GM21717 (cell line): Measurements from ENCODE around the gene NPBWR2.
"Not testable (repeated sequence)": the region's sequence is repeated elsewhere in the genome, so short reads cannot be mapped to it uniquely, and the experiment has no call there.

ENCODE experiments used
- ATAC-seq: cut with Tn5 transposase; IDR thresholded peaks from one replicate; pipeline ENCODE4 v1.9.1; 2021; ENCODE audit warnings: mild to moderate bottlenecking, moderate library complexity; ENCODE audit not compliant: unreplicated experiment

The NPBWR2 gene

DNA sequence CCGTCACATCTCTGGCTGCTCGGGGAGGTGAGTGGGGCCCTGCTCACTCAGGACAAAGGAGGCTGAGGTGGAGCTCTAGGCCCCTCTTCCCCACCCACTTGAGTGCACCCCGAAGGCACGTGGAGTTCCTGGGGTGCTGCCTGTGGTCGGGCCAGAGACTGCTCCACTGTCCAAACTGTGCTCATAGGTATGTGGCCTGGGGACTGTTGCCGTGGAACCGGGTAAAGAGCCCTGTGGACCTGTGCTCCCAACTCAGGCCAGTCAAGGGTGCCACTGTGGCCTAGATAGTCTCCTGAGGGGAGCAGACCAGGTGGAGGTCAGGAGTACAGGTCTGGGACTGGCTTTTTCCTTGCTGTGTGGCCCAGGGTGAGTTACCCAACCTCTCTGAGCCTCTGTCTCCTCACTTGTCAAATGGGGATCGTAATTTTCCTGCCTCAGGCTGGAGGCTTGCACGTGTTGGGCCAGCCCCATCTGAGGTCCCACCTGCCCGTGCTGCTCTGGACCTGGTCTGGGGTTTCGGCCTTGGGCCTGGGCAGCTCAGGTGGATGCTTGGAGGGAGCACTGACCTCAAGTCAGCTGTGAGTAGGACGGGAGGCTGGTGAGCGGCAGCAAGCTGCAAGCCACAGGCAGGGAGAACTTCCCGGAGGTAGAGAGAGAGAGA, 12.4 kb upstream of the NPBWR2 start:
- no peak for ATAC-seq

DNA sequence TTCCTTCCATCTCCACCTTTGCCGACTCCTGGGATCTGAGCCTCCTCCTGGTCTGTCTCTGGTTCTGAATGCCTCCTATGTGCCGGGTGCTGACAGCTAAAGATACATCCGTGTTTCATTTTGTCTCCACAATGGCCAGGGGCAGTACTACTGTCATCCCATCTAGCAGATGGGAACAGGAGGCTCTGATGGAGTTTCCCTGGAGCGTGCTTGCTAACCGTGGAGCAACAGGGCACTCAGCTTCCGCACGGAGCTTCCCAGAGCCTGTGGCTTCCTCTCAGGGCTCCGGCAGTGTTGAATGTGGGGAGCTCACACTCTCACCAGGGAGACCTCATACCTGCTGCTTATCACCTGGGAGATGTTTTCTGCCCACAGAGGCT, 11.9 kb upstream of the NPBWR2 start:
- ATAC-seq = no peak

DNA sequence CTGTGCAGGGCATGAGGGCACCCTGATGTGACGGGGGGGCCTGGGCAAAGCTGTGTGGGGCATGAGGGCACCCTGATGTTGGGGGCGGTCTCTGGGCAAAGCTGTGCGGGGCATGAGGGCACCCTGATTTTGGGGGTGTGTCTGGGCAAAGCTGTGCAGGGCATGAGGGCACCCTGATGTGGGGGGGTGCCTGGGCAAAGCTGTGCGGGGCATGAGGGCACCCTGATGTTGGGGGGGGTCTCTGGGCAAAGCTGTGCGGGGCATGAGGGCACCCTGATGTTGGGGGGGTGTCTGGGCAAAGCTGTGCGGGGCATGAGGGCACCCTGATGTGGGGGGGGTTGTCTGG, 10.0 kb upstream of the NPBWR2 start:
- not testable (repeated sequence) for ATAC-seq

DNA sequence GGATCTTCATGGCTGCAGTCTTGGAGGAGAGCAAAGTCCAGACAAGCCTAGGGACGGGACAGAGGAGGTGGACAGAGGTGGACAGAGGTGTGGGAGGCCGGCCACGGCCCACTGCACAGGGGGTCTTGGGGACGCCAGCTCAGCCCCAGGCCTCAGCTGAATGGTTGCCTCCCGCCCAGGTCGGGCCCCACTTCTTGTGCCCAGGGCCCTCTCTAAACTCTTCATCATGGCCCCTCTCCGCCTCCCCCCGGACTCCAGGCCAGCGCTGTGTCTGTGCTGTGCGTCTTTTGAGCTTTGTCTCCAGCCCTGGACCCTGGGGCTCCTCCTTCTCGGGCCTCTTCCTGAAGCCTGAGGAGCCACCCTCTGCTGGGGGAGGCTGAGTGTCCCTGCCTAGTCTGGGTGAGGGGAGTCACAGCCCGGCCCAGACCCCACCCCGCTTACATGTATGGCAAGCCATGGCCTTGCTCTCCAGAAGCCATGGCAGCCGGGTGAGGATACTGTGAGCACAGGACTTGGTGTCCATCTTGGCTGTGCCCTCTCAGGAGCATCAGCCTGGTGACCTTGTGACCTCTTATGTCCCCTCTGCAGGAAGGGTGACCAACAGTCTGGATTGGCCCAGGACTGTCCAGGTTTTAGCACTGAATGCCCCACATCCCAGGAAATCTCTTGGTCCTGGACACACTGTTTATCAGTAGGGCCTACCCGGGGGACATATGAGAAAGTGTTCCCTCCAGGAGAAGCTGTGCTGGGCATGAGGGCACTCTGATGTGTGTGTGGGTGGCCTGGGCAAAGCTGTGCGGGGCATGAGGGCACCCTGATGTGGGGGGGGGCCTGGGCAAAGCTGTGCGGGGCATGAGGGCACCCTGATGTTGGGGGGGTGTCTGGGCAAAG, 9.4 kb upstream of the NPBWR2 start:
- ATAC-seq = no peak

DNA sequence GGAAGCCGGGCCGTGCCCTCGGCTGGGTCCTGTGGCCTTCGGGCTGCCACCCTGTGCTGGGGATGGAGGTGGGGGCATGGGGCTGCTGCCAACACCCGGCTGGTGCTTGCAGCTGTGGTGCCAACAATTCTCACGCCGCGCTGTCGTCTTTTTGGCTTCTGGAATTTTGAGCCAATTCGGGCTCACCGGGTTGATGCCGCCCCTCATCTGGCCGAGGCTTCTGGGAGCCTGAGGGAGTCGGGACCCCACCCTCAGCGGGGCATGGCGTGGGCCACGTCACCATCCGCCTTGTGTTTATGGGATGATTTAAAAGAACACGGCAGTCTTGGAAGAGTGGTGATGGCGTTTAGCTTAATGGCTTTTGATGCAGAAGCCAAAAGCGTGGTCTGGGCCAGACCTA, 8.7 kb upstream of the NPBWR2 start:
- ATAC-seq = no peak

DNA sequence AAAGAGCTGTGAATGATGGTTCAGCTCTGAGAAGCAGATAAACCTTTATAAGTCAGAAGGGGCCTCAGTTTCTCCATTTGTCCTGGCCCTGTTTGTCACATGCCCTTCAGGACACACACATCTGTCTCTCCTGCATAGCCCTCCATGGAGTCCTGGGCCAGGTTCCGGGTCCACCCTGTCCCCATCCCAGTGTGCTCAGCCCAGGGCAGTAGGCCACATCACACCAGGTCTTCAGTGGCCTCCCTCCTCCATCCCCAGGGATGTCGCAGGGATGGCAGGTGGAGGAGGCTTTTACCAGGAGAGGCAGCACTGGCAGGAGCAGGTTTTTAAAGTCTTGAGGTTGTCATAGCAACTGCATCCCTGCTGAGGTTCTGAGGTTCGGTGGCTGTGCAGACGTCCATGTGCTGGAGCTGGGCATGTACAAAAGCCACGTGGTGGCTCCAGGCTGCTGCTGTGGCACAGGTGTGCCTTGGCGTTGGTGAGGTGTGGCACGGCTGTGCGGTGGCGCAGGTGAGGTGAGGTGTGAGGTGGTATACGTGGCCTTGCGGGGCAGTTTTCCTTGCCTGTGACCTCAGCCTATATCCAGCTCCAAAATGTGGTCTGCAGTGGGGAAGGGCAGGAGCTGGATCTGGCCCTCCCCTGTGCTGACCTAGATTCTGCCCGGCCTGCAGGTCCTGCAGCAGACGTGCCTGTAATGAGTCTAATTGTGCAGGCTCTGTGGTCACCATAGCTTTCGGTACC, 8.0 kb upstream of the NPBWR2 start:
- ATAC-seq = no peak

DNA sequence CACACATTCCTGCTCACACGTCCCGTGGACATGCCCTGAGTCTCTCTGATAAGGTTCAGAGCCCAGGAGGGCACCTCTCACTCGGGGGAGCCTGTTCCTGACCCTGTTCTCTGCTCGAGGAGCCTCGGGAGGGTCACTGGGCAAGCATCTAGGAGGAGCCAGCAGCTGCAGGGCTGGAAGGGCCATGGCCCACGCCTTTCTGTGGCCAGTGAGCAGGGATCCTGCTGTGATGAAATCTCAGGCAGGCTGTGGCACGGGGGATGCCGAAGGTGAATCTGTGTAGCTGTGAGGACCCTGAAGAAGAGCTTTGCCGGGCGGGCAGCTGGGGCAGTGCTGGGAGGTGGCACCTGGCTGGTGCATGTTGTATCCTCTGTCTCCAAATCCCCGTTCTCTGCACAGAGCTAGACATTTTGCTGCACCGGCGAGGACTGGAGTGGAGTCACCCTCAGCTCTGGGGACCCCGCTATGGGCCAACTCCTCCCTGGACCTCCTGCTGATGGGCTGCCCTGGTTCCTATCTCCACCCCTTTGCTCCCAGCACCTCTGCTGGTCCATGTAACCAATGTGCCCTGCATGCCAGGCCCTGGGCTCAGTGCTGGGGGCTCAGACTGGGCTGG, 7.1 kb upstream of the NPBWR2 start:
- no peak for ATAC-seq

DNA sequence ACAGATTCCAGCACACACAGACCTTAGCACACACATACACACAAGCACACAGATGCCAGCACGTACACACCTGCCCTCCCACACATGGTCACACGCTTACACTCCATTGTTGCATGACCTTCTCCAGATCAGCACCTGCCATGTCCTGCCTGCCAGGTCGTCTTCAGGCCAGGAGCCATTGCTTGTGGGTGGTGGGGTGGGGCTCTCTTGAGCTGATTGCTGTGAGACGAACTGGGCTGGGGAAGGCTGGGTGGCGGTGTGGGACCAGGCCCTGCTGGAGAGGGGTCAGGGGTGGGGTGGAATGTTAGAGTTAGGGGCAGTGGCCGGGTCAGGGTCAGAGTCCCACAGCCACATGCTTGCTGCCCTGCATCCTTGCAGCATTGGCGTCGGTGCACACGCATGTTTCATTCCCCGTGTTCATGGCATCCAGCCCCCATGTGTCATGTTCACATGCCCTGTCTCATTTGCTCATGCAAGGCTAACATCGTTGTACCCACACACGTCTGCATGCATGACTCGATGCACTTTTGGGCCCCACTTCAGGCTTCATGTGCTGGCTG, 6.5 kb upstream of the NPBWR2 start:
- no peak for ATAC-seq

DNA sequence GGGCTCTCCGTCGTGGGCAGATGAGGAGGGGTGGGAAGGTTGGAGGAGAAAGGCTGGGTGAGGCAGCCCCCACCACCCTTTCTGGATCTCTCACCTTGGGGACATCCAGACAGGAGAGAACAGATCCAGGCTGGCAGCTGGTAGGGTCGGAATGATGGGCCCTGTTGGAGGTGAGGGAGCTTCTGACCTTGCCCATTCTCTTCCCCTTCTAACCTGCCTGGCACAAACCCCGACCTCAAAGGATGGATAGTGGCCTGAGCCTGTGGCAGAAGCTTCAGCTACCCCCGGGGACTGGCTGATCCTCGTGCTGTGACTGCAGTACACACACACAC, 6.0 kb upstream of the NPBWR2 start:
- no peak for ATAC-seq

DNA sequence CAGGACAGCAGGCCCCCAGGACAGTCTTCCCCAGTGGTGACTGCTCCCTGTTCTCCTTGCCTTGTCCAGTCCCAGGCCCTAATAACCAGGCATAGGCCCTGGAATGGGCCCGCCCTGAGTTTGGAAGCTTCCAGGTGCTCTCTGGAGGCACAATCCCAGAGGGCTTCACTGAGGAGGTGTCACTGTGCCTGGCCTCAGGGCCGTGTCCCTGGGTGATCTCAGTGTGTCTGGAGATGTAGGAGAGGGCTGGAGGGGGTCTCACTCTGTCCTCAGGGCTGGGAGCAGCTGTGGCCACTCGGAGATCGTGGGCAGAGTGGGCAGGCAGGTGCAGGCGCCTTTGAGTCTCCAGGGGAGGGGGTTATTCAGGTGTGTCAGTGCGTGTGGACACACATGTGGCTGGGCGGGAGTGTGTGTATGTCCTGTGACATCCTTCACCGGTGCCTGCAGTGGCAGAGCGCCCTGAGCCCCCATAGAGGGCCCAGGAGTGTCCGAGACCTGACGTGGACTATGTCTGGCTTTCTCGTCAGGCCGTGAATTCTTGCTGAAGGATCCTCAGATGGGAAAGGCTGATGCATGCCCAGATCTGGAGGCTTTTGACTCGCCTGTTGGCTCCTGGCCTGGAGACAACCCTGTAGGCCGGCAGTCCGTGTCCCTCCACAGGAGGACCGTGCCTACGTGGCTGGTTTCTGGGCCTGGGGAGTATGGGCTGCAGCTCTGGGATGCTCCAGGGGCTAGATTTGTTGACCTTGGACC, 5.5 kb upstream of the NPBWR2 start:
- no peak for ATAC-seq

DNA sequence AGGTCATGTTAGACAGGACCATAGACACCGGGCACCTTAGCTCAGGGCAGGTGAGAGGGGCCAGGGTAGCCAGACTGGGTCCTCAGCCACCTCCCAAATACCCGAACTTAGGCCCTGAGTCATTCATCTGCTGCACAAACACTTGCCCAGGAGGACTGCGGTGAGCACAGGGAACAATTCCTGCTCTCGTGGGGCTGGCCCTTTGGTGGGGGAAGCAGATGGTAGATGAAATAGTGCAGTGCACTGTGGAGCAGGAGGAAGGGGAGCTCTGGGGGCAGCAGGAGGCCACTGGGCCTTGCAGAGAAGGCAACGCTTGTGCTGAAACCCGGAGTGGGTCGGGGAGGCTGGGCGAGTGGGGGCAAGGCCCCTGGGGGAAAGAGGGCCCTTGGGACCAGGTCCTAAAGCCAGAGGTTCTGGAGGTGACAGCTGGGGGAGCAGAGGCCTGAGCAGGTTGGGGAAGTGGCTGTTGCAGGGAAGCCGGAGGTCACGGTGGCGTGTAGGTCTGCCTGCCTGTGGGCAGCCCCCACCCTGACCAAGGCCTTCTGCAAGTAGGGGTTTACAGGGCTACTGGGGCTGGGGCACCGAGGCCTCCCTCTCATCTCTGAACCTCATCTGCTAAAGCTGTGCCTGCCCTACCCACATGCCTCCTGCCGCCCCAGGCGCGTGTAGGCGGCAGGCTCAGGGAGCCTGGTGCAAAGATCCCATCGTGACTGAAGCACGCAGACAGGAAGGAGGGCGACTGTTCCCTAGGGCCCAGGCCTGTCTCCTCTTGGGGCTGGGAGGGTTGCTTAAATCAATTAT, 4.7 kb upstream of the NPBWR2 start:
- ATAC-seq = no peak

DNA sequence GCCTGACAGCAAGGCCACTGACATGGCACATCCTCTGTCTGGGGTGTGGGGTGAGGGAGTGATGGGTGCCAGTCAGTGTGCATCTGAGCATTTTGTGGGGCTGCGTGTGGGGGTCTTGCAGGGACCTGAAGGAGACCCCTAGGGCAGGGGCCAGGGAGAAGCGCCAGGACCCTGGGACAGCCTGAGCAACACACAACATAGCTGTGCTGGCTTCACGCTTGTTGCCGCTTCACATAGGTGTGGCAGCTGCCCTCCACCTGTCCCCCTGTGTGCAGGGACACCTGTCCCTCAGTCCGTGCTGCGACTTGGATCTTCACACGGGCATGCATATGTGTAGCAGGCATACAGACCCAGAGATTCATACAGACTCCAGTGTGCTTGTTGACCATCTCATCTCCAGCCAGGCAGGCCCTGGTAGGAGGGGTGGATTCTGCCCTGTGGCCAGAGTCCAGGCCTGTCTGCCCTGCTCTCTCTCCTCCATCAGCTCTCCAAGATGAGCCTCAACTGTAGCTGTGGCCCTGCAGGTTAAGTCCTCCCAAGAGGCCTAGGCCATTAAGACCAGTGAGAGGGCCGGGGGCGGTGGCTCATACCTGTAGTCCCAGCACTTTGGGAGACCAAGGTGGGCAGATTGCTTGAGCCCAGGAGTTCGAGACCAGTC, 3.2 kb upstream of the NPBWR2 start:
- no peak for ATAC-seq

DNA sequence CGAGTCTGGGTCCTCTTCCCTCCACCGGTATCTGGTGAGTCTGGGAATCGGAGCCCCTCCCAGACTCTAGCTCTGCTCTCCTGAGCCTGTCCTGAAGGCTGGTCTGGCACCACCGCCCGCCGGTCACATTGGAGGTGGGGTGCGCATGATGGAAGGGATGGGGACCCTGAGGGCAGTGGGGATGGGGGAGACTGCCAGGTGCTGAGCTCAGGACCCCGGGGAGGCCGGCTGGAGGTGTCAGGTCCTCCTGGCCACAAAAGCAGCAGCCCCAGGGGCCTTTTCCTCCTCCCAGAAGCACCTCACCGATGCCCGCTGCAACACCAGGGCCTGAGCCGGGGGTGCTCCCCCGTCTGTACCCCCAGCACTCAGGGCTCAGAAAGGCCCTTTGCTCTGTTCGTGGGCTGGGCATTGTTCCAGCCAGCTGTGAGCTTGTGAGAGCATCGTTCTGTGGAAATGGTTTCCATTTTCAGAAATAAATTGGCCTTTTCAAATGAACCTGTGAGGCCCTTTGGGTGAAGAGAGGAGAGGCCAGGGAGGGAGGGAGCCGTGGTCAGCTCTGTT, 2.5 kb upstream of the NPBWR2 start:
- no peak for ATAC-seq

DNA sequence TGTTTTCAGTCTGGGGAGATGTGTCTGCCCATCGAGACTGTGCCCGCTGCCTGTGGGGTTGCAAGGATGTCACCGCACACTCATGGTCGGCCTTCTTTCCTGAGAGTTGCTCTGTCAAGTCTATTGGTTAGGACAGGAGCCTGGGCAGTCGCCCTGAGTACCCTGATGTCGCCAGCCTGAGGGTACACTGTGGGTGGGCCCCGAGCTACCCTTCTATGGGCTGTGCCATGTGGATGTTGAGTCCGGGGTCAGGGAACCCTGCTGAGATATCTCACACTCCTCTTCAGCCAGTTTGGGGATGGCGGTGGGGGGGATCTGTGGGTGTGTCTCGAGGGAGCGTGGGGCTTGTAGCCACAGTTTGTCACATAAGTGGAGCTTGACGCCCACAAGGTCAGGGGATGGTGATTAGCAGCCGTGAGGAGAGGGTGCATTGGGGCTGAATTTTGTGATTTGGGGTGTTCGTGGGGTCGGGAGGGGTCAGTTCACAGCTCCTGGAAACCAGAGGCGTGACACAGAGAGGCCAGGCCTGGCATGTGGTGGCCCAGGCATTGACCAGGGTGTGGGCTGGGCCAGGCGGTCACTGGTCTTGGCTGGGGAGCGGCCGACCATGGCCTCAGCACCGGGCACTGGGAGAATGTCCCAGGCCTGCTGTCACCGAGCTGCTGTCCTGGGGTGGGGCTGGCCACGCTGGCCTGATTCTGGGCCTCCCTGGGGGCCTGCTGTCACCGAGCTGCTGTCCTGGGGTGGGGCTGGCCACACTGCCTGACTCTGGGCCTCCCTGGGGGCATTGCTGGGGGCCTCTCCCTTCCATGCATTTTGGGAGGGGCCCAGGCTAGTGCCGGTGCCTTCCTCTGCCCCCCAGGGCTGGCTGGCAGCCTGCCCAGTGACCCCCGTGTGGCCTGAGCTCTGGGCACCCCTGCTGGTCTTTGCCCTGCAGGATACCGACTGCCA, 1.6 kb upstream of the NPBWR2 start:
- no peak for ATAC-seq

DNA sequence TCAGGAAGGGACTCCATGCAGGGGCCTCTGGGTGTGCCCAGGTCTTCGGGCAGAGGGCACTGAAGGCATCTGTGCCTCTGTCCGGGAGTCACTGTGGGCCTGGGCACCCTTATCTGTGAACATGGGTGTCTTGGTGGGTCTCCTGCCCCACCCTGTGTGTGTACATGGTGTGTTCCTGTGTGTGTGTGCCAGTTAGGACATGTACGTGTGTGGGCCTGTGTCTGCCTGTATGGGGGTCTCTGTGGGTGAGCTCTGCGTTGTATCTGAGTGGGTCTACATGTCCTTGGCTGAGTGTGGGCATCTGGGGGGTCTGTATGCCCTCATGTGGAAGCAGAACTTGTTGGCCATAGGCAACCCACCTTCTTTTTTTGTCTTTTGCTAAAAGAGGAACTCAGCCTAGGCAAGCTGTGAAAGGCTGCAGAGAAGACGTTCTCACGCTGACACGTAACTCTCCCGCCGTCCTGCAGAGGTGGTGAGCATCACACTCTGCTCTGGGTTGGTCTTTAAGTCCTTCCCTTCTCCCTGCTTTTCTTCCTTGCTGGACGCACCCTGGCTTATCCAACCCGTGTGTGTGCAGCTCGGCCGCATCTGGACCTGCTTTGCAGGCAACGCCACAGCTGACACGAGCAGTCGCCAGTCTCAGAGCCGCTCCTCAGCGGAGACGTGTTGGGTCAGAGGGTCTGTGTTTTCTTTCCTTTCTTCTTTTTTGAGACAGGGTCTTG, 532 bp upstream of the NPBWR2 start:
- ATAC-seq = no peak

DNA sequence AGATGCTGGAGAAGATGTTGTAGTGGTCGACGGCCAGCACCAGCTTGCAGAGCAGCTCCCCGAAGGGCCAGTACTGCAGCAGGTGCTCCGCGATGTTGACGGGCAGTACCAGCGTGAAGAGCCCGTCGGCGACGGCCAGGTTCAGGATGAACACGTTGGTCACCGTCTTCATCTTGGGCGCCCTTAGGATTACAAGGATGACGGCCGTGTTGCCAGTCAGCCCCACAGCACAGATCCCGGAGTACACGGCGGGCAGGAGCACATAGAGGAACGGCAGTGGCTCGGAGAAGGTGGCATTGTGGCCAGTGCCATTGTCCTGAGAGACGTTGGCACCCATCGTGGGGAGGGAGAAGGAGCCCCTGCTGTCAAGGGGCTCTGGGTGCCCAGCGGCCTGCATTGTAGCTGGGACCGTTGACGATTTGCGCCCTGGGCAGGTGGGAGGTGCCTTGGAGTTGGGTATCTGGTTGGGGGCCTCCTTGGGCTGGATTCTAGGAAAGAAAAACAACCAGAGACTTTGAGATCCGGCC, 867 bp downstream of the NPBWR2 start:
- no peak for ATAC-seq

DNA sequence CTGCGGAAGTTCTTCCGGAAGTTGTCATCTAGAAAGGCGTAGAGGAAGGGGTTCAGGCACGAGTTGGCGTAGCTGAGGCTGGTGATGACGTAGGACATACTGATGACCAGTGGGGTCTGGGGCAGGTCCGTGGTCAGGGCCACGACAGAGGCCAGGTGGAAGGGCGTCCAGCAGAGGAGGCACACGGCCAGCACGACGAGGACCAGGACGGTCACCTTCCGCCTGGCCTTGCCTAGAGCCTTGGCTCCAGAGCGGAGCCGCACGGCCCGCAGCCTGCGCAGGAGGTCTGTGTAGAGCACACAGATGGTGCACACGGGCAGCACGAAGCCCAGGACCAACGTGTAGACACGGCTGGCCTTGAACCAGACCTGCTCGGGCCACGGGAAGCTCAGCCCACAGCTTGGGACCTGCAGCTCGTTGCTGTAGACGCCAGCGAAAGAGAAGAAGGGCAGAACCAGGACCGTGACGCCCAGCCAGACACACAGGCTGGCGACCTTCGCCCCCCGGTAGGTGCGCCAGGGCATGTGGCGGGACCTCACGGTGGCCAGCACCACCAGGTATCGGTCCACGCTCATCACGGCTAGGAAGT, 1.4 kb downstream of the NPBWR2 start:
- ATAC-seq = no peak
